ENCODE results near the gene RTP5. TPM values are rescaled to one million over a fixed set of nuclear protein-coding genes. Genes with fewer than 3 reads are reported as not detected.
"Not testable (repeated sequence)": the region's sequence is repeated elsewhere in the genome, so short reads cannot be mapped to it uniquely, and the experiment has no call there.

Gene RTP5
- polyA plus RNA-seq (ENCODE audit: insufficient read length in 3 of 3) = not detected

DNA sequence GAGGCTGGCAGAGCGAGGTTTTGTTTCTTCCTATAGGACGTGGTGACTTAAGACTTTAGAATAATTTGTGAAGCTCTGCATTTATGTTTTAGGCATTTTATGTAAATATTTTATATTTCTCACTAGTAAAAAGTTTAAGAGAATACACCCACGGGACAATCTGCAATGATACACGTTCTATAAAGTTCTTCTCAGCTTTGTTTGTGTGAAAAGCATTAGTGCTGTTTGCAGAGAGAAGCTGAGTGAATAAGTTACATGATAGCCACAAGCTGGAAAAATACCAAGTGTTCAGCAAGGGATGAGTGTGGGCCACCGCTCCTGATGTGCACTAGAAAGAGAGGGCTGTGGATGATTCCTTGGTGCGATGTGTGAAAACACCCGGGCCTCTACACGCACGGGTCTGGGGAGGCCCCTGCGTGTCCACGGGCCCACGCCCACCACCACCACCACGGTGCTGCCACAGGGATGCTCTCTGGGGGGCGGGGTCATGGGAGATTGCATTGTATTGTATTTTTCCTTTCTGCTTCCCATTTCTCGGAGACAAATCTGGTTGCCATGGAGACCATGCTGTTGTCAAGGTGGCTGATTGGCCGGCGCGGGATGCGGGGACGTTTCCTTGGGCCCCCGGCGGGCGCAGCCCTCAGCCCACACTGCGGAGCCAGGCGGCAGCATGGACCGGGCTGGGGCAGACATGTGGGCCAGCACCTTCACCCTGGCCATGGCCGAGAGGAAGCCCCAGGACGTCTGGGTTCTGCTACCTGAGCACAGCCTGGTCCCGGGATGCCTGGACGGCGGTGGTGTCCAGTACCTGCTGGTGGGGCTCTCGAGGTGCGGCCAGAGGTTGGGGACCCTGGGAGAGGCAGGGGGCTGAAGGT lies at the start of gene RTP5:
TSS of gene RTP5 (plus strand) at position 643 of the 875 bp plus-strand sequence. CDS start at position 671, 28 bp downstream.
- no peak for DNase-seq (ENCODE audit: low read depth in 3 of 3, low spot score in 2 of 3)

DNA sequence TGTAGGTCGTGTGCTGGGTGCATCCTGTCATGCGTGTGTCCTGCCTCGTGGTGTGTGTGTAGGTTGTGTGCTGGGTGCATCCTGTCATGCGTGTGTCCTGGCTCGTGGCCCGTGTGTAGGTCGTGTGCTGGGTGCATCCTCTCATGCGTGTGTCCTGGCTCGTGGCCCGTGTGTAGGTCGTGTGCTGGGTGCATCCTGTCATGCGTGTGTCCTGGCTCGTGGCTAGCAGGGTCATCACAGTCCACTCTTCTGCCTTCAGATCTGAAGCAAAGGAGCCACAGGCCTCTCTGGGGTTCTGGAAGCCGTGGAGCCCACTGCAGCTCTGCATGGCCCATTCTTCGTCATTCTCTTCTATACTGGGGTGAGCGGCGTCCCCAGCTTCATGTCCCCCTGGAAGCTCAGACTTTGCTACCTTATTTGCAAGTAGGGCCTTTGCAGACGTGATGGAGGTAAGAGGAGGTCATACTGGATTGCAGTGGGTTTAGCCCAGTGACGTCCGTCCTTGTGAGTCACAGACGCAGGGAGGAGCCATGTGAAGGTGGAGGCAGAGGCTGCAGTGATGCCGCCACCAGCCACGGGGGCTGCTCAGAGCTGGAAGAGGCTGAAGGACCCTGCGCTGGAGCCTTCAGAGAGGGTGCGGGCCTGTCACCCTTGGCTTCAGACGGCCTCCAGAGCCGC lies 49.4 kb upstream of the RTP5 start:
- DNase-seq (ENCODE audit: low read depth in 3 of 3, low spot score in 2 of 3) = not testable (repeated sequence)

DNA sequence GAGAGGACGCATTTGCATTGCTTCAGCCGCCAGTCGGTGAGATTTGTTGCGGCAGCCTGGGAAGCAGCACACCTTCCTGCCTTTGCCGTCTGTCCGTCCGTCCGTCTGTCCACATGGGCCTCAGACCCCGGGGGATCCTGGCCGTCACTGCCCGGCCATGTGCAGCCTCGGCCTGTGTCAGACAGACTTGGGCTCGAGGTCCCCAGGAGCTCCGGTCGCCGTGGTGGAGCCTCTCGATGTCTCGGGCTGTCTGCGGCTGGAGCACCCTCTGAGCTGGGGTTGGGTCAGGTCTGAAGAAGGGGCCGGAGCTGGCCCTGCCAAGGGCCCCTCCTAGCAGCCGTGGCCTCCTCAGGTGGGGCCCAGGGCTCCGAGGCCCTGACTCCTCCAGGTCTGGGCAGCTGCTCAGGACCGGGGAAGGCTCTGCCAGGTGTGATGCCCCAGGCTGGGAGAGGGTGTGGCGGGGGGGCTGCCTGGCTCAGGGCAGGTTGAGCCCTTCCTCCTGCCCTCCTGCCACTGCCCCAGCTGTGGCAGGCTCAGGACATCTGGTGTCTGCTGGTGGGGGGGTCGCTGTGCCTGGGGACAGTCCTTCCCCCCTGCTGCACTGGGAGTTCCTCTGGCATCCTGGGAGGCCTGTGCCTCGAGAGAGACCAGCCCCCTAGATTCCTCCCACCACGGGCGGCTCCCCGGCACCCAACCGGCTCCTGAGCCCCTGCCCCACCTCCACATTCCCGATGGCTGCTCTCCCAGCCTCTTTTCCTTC lies 48.7 kb upstream of the RTP5 start:
- no peak for DNase-seq (ENCODE audit: low read depth in 3 of 3, low spot score in 2 of 3)

DNA sequence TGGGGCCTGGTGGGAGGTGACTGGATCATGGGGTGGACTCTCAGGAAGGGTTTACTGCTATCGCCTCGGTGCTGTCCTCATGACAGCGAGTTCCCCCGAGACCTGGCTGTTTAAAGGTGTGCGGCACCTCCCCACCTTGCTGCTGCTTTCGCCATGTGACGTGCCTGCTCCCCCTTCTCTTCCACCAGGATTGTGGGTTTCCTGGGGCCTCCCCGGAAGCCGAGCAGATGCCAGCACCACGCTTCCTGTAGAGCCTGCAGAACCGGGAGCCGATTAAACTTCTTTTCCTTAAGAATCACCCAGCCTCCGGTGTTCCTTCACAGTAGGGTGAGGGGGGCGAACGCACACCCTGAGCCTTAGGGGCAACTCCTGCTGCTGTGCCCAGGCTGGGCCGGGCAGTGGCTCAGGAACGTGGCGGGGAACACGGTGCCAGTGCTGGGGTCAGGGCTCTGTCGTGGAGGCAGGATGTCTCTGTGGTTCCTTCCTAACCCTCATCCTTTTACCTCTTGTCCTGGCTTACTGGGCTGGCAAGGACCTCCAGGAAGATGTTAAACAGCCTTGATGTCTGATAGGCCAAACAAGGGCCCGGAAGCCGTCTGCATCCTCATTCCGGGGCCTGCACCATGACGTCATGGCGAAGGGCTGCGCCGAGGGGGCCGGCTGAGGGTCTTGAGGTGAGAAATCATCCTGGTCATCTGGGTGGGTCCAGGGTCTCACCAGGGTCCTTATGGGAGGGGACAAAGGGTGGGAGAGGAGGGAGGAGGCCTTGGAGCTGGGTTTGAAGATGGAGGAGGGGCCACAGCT lies 47.9 kb upstream of the RTP5 start:
- no peak for DNase-seq (ENCODE audit: low read depth in 3 of 3, low spot score in 2 of 3)

DNA sequence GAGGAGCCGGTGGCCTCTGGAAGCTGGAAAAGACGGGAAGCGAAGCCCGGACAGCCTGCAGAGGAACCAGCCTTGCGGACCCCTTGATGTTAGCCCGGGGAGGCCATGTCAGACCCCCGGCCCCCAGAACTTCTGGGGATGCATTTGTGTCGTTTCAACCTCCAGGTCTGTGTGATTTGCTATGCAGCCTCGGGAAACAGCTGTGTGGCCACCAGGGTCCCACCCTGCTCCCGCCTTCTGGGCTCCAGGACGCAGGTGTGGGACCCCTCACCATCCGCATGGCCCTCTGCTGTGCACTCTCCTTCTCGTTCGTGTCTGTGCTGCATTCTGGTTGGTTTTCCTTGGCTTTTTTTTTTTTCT lies 47.3 kb upstream of the RTP5 start:
- no peak for DNase-seq (ENCODE audit: low read depth in 3 of 3, low spot score in 2 of 3)

DNA sequence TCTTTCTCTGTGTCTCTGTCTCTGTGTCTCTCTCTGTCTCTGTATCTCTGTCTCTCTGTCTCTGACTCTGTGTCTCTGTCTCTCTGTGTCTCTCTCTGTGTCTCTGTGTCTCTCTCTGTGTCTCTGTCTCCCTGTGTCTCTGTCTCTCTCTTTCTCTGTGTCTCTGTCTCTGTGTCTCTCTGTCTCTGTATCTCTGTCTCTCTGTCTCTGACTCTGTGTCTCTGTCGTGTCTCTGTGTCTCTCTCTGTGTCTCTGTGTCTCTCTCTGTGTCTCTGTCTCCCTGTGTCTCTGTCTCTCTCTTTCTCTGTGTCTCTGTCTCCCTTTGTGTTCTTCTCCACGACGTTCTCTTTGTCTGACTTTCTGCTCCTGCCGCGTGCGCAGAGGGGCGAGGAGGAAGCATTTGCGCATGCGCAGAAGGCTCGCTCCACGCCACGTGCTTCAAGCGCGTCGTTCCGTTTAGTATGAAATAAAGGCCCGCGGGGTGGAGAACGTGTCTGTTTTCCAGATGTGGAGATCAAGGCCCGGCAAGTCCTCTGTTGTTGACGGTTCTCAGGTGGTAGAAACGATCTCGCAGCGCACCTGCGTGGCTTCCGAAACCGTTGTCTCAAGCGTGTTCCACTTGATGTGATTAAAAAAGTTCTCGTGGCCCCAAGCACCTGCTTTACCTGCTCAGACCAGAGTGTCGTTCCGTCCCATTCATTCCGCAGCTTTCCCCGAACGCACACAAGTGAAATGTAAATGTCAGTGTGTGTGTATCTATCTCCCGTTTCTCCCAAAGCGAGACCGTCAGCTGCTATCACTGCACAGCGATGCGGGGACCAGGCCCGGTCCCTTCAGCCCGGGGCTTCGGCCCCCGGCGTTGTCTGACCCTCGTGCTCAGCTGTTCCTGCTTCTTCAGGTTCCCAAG lies 45.7 kb upstream of the RTP5 start:
- DNase-seq (ENCODE audit: low read depth in 3 of 3, low spot score in 2 of 3) = not testable (repeated sequence)

DNA sequence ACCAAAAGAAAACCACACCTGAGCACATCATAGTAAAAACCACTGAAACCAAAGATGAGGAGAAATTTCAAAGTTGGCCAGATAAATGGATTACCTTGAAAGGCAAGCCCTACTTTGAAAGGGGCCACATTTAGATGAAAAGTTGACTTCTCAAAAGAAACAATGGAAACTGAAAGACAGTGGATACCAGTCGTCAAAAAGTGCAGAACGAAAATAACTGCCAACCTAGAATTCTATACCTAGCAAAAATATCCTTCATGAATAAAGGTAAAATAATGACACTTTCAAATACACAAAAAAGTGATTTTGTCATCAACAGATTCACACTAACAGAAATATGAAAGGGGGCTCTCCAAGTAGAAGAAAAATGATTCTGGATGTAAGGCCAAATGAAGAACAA lies 42.1 kb upstream of the RTP5 start:
- DNase-seq (ENCODE audit: low read depth in 3 of 3, low spot score in 2 of 3) = no peak

DNA sequence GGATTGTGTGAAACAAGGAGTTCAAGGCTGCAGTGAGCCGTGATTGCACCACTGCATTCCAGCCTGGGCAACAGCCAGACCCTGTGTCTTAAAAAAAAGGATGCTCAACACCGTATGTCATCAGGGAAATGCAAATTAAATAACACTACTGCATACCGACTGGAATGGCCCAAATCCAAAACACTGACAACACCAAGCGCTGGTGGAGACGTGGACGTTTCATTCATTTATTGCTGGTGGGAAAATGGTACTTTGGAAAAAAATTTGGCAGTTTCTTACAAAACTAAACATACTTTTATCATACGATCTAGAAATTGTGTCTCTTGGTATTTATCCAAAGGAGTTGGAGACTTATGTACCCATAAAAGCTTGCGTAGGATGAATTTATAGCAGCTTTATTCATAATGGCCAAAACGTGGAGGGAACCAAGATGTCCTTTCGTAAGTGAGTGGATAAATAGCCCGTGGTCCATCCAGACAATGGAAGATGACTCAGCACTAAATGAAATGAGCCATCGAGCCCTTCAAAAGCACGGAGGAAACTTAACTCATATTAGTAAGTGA lies 36.3 kb upstream of the RTP5 start:
- no peak for DNase-seq (ENCODE audit: low read depth in 3 of 3, low spot score in 2 of 3)

DNA sequence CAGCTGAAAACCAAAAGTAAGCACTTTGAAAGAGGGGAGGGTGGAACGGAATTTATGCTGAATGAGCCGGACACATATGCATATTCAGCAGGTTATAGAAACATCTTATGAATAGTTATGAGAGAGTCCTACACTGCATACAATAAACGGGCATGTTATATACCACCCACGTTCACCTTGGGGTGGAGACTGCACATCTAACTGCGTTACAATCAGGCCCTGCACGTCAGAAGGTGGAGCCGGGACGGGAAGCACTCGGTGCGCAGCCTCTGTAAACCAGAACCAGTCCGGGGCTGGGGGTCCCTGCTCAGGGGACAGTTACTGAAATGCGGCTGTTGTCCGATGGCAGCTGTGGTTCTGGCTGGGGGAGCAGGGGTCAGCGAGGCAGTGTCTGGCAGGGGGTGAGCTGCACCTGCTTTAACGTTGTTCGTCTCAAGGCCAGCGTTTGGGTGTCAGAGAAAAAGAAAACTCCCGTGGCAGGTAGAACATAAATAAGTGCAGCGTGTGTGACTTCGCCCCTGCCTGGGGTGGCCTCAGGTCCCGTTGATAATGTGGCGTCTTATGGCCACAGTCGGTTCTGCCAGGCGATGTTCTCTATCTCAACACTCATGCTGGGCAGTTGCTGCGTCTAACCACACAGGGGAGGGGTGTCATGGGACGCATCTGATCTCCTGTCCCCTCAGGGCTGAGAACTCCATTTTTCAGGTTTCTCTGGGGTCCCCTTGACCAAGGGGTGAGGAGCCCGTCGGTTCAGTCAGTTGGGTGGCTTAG lies 35.6 kb upstream of the RTP5 start:
- not testable (repeated sequence) for DNase-seq (ENCODE audit: low read depth in 3 of 3, low spot score in 2 of 3)

DNA sequence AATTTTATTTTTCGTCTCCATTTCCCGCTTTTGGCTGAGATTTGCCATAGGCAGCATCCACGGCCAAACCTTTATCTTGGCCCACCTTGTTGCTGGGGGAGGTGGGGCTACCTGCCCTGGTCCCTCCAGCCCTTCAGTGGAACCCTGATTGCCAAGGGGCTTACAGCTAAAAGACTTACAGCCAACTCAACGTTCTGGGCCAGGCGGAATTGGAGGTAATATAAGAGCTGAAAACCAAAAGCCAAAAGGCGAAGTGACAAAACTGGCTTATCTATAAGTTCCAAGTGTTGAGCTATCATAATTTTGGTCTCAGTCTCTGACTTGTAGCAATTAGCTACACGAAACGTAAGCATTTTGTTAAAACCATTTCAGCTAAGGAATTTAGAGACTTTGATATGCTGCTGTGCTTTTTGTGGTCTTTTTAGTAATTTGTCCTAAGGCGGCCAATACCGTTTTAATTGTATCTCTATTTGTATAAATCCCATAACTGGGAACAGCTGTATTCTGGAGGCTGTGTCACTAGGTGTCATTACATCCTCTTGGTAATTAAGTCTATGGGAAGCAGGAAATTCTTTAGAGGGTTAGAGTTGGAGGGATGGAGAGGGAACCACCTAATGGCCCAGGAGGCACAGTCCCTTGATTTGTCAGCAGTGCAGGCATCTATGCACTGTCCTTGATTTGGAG lies 34.9 kb upstream of the RTP5 start:
- DNase-seq (ENCODE audit: low read depth in 3 of 3, low spot score in 2 of 3) = no peak

DNA sequence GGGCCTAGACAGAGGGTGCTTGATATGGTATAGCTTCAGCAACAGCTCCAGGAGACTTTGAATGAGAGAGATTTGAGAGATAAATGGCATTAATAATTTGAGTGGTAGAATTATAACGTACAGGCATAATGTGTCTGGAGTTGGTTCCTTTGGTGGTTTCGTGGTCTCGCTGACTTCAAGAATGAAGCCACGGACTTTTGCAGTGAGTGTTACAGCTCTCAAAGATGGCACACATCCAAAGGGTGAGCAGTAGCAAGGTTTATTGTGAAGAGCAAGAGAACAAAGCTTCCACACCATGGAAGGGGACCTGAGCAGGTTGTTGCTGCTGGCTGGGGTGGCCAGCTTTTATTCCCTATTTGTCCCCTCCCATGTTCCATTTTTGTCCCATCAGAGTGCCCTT lies 33.9 kb upstream of the RTP5 start:
- DNase-seq (ENCODE audit: low read depth in 3 of 3, low spot score in 2 of 3) = no peak

DNA sequence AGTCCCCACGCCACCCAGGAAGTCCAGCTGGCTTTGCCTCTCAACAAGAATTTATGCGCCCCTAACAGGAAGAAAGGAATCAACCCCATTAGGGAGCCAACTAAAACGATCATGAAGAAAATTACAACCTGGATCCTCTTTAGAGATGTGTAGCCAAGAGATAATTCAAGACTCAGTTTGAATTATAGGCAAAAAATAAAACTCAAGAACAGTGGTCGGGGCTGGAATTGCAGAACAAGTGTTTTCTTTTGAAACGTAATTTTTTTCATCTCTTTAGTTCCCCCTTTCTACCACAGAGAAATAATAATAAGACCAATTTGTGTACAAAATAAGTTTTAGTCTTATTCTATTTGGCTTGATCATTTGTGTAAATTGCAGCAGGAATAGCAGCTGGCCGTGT lies 33.2 kb upstream of the RTP5 start:
- DNase-seq (ENCODE audit: low read depth in 3 of 3, low spot score in 2 of 3) = no peak

DNA sequence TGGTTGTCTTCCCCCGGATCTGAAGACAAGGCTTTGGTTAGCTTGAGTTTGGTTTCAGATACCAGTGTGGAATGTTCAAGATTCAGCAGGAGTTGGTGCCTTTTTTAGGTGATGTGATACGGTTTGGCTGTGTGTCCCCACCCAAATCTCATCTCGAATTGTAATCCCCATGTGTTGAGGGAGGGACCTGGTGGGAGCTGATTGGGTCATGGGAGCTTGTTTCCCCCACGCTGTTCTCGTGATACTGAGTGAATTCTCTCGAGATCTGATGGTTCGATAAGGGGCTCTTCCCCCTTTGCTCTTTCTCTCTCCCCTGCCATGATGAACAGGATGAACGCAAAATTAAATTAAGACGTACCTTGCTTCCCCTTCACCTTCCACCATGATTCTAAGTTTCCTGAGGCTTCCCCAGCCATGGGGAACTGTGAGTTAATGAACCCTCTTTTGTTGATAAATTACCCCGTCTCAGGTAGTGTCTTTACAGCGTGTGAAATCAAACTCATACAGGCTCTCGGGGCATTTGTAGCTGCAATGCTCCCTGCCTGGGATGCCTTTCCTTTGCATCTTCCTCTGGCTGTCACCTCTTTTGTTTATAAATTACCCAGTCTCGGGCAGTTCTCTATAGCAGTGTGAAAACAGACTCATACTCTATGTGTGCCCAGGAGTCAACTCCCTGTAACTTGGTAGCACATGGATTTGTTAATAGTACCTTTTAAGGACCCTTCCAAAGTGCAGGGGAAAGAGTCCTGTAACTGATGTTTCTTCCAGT lies 32.1 kb upstream of the RTP5 start:
- no peak for DNase-seq (ENCODE audit: low read depth in 3 of 3, low spot score in 2 of 3)

DNA sequence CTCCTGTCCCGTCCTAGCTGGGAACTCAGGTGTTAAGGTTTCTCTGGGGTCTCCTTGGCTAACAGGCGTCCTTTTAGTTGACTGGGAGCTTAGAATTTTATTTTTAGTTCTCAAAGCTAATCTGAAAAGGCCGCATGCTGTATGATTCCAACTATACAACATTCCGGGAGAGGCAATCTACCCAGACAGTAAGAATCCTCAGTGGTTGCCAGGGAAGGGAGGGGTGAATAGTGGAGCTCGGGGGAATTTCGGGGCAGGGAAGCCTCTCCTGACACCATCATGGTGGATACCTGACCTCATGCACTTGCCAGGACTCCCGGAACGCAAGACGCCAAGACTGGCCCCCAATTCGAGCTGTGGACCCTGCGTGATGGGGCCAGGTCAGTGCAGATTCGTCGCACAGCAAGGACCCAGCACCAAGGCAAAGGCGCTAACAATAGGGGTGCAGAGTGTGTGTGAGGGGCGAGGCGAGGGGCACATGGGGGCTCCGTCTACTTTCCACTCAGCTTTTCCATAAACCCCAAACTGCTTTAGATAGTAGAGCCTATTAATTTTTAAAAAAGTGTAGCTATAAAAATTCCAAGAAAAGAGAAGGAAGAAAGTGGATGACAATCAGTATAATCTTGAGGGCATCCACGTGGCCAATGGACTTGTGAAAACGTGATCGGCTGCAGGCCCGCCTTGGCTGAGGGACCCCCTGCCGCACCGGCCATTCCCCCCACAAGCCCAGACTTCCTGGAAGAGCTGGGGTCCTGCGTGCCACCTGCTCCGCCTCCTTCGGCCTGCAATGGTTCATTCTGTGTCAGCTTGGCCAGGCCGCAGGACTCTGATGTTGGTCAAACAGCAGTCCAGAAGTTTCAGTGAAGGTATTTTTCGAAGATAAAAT lies 28.1 kb upstream of the RTP5 start:
- DNase-seq (ENCODE audit: low read depth in 3 of 3, low spot score in 2 of 3) = no peak

DNA sequence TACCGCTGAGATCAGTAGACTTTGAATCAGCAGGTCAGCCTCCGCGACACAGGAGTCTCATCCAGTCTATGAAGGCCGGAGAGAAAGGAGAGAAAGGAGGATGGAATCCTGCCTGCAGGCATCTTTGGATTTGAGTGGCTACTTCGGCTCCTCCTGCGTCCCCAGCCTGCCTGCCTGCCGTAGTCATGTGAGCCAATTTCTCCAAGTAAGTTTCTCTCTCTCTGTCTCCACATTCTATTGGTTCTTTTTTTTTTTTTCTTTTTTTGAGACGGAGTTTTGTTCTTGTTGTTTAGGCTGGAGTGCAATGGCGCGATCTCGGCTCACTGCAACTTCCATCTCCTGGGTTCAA lies 27.5 kb upstream of the RTP5 start:
- DNase-seq (ENCODE audit: low read depth in 3 of 3, low spot score in 2 of 3) = no peak

DNA sequence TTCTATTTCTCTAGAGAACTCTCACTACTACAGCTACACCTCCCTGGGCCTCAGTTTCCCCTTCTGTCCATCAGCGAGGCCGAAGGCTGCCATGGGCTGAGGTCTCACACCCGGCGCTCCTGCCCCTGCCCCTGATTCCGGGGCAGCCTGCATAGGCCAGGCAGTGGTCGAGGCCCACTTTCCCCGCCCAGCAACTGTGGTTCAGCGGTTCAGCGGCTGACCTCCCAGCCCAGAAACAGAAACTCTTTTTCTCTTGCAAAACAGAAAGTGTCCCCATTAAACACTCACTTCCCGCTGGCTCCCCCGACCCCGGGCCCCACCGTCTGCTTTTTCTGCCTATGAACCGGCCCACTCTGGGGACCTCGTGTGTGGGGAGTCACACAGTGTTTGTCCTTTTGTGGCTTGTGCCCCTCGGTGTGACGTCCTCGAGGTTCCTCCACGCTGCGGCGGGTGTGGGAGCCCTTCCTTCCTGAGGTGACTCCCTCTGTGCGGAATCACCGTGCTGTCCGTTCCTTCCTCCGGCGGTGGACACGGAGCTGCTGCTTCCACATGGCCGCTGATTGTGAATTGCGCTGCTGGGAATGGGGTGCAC lies 26.8 kb upstream of the RTP5 start:
- no peak for DNase-seq (ENCODE audit: low read depth in 3 of 3, low spot score in 2 of 3)

Data from right renal cortex interstitium (tissue), 3 donors.